ENCODE measurements around the gene PKP4.

Gene PKP4

DNA sequence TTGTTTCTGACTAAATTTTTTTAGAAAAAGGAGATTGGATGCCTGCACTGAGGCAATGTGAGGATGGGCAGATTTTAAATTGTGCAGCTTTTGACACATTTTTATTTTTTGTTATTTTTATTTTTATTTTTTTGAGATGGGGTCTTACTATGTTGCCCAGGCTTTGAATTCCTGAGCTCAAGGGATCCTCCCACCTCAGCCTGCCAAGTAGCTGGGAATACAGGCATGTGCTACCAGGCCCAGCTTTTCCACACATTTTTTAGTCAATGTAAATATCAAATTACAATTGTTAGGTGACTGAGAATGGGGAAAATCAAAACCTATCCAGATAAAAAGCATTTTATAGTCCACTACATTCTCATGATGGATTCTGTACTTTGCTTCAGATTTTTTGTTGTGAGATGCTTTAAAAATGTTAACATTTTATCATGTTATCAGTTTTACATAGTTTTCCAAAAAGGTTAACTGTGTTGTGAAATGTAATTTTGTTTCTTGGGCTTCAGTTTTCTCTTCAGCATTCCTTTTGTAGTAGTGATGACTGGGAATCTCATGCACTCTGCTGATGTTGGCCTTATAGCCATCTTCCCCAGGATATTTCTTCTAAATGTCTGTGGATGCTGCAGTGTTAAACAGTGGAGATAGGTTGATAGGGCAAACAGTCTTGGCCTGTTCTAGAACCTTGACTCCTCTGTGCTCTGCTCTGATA is 41.4 kb downstream of the PKP4 start:
- no peak for DNase-seq

DNA sequence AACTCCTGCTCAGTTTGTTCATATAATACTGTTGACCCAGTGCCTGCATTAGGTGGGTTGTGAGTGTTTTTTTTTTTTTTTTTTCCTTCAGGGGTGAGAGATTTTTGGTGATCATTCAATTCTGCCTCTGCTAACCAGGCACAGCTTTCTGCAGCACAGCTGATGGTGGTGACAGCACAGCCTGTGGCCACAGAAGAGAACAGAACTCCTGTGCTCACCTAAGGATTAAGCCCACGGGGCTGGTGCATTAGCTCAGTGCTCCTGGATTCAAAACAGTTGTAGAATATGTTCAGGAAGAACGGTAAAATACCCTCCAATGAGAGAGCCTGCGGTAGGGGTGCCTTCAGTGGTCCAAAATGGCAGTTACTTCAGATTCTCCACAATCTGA is 42.0 kb downstream of the PKP4 start:
- DNase-seq = no peak

GRCh38 chr2:158499383-158499782 is 42.6 kb downstream of the PKP4 start:
- no peak for DNase-seq

GRCh38 chr2:158500333-158500732 is 43.6 kb downstream of the PKP4 start:
- no peak for DNase-seq

DNA sequence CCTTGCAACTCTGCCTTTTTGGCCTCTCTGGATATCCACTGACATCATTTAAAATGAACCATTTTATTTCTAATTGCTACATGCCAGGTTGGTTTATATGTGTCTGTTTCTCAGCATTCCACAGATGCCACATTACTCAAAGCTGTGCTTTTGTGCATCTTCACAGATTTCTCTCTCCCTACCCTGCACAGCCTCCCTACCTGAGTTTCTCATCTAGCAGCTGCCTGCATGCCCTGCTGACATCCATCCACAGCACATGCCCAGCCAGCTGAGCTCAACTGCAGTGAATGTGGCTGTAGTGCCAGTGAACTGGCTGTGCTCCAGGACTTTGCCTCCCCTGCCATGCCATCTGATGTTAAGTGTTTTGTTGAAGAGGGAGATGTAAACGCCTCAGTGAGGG is 44.5 kb downstream of the PKP4 start:
- no peak for DNase-seq

DNA sequence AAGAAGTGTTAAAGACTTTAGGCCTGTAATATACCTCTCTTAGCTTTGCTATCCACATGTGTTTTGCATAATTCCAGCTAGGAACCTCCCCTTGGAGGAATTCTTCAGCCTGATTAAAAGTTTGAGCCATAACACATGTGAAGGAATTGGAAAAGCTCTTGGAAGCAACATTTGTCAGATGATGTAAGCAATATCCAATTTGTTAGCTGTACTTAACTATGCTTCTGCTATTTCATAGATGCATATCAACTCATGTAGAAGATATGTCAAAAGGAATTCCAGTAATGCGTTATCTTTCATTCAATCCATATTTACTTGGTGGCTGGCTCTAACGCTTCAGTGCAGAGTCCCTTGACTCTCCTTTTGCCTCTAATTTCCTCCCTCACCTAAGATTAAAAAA is 46.2 kb downstream of the PKP4 start:
- no peak for DNase-seq

- DNase-seq = no peak
Observed at GRCh38 chr2:158504088-158504487, 47.3 kb downstream of the PKP4 start.

DNA sequence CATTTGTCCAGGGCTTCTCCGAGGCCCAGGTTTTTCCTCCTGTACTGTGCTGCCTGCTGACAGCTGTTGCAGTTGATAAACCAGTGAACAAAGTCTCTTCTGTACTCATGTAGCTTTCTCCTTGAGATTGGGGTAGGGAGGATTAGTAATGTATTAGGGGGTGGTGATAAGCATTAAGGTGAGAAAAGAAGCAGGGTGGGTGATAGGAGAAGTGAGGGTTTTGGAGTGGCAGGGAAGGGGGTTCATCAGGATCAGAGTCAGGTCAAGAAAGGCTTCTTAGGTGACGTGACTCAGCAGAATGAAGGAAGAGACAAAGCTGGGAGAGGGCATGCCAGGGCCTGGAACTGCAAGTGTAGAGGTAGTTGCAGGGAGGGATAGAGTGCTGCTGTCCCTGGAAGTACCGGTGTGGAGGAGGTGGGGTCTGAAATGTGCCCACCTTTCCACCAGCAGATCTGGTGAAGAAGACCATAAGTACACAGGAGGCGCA is 48.7 kb downstream of the PKP4 start:
- no peak for DNase-seq

- DNase-seq = no peak
Observed at GRCh38 chr2:158507141-158507540, 50.4 kb downstream of the PKP4 start.

DNA sequence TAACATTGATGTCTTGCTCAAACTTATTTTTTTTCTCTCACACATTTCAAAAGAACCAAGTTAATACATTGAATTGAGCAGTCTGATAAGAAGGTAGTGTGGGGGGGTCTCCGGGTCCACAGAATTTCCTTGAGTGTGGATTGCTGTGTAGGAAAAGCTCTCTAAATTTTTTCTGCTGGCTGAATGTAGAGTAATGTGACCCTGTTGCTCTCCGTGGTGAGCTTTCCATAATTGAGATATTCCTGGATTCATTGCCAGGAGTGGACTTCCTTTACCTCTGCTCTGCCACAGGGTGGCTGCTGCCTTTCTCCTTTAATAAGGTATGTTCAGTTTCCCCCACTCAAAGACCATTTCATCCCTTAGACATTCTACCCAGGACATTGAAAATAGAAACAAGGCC is 50.9 kb downstream of the PKP4 start:
- DNase-seq = no peak

- no peak for DNase-seq
Observed at GRCh38 chr2:158509928-158510797, 53.4 kb downstream of the PKP4 start.

GRCh38 chr2:158510887-158511286 is 54.1 kb downstream of the PKP4 start:
- no peak for DNase-seq

DNA sequence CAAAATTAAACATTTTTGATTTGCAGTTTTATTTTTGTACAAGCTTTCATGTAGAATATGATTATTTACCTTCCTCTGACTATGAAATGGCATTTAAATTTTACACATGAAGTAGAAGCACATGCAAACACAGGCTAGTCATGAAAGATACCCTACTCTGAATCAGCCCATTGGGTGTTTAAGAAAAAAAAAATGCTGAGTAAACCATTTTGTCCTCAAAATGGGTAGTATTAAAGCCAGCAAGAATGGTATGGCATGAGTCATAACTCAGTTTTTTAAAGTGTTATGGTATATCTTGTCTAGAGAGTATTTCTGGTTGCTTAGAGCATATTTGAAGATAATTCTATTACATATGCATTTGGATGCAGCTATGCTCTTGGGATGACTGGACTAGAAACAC is 55.0 kb downstream of the PKP4 start:
- DNase-seq = no peak

- DNase-seq = no peak
Observed at GRCh38 chr2:158512323-158512722, 55.6 kb downstream of the PKP4 start.

GRCh38 chr2:158513841-158514240 is 57.1 kb downstream of the PKP4 start:
- DNase-seq = no peak

DNA sequence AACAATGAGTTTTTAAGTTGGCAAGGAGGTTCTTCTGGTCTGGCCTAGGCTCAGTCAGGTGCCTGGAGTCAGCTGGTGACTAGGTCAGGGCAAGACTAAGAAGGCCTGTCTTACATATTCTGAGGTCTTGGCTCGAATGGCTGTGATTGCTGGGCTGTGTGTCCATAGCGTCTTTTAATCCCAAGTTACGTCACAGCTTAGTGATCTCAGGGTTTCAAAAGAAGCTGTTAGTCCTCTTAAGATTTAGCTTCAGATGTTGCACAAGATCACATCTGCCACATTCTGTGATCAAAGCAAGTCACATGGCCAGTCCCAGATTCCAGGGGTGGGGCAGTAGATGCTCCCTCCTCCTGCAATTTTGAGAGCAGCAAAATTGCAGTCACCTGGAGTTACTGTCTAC is 61.3 kb downstream of the PKP4 start:
- DNase-seq = no peak

DNA sequence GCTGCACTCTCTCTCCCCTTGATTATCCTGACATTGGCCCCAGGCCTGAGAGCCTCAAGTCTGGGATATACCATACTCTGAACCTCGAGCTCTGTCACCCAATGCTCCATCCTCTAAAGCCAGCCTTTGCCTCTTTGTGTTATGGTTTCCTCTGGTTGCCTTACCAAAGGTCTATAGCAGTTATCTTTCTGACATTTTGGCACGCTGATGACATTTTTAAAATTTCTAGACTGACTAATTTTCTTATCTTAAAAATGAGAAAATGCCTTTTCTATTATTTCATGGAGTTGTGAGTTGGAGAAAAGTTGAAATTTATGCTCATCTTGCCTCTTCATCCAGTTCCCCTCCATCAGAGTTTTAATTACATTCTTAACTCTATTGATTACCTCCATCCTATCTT is 62.7 kb downstream of the PKP4 start:
- no peak for DNase-seq

- no peak for DNase-seq
Observed at GRCh38 chr2:158529379-158530259, 72.9 kb downstream of the PKP4 start.

DNA sequence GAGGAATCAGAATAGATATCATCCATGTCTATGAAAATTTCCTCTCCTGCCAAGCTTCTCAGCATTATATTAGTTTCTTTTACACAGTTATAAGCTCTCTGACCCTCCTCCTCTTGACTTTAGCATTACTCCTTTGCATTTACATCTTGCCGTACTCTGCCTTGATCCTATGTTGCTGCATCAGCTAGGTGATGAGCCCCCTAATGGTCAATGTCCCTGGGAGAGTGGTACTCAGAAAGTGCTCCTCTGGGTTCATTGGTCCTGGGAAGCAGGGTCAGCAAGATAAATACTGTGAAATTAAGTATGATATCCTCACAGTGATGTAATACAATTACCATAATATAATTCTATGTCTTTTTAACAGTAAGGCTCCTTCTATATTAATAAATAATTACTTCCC is 74.1 kb downstream of the PKP4 start:
- DNase-seq = no peak

GRCh38 chr2:158533009-158533408 is 76.3 kb downstream of the PKP4 start:
- no peak for DNase-seq

GRCh38 chr2:158539176-158540005 is 82.6 kb downstream of the PKP4 start:
- peak in 1 of 2 experiments; percentile 22 for DNase-seq

GRCh38 chr2:158542577-158542976 is 85.8 kb downstream of the PKP4 start:
- peak in 1 of 2 experiments; percentile 12 for DNase-seq

All from Kasumi-1 (cell line).